T-helper 22 cell (primary cell): ENCODE data around the gene GJD2.

Experiments used
- DNase-seq: peaks from one replicate; pipeline ENCODE4 v3.0.0-alpha.2; 2020; ENCODE audit warnings: low read depth

Gene GJD2

GRCh38 chr15:34724481-34724880, 30.3 kb downstream of the GJD2 start:
- no peak for DNase-seq

- no peak for DNase-seq
These were observed 32.4 kb downstream of the GJD2 start for GRCh38 chr15:34722439-34722836.

GRCh38 chr15:34721802-34722438, 32.9 kb downstream of the GJD2 start:
- no peak for DNase-seq

- DNase-seq, result no peak
These were observed 33.5 kb downstream of the GJD2 start for GRCh38 chr15:34721157-34721801.

- DNase-seq, result no peak
These were observed 35.1 kb downstream of the GJD2 start for GRCh38 chr15:34719695-34720094.

GRCh38 chr15:34718681-34719665, 35.8 kb downstream of the GJD2 start:
- no peak for DNase-seq

GRCh38 chr15:34717729-34718128, 37.1 kb downstream of the GJD2 start:
- DNase-seq, result no peak

- no peak for DNase-seq
These were observed 38.7 kb downstream of the GJD2 start for GRCh38 chr15:34716111-34716510.

- no peak for DNase-seq
These were observed 40.2 kb downstream of the GJD2 start for GRCh38 chr15:34714476-34715121.

GRCh38 chr15:34713635-34714034, 41.2 kb downstream of the GJD2 start:
- DNase-seq, result no peak

- no peak for DNase-seq
These were observed 44.9 kb downstream of the GJD2 start for GRCh38 chr15:34709866-34710265.

GRCh38 chr15:34708422-34708821, 46.4 kb downstream of the GJD2 start:
- DNase-seq, result no peak

- no peak for DNase-seq
These were observed 53.3 kb downstream of the GJD2 start for GRCh38 chr15:34701536-34701935.
